HG03103 (cell line): Measurements from ENCODE around the gene CPPED1.

Experiments used
- ATAC-seq: cut with Tn5 transposase; IDR thresholded peaks from one replicate; pipeline ENCODE4 v1.9.1; 2021; ENCODE audit warnings: low read depth; ENCODE audit not compliant: unreplicated experiment

The CPPED1 gene

DNA sequence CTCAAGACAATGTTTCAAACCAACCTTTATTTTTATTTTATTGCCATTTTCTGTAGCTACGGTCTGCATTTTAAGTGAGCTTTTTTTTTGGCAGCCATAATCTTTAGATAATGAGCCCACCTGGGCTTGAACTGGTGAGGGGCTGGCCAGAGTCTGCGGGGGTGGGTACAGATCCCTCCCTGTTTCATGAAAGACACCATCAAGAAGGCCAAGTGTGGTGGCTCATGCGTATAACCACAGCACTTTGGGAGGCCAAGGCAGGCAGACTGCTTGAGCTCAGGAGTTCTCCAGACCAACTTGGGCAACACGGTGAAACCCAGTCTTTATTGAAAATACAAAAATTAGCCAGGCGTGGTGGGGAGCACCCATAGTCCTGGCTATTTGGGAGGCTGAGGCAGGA is 113.7 kb downstream of the CPPED1 start:
- ATAC-seq = no peak

DNA sequence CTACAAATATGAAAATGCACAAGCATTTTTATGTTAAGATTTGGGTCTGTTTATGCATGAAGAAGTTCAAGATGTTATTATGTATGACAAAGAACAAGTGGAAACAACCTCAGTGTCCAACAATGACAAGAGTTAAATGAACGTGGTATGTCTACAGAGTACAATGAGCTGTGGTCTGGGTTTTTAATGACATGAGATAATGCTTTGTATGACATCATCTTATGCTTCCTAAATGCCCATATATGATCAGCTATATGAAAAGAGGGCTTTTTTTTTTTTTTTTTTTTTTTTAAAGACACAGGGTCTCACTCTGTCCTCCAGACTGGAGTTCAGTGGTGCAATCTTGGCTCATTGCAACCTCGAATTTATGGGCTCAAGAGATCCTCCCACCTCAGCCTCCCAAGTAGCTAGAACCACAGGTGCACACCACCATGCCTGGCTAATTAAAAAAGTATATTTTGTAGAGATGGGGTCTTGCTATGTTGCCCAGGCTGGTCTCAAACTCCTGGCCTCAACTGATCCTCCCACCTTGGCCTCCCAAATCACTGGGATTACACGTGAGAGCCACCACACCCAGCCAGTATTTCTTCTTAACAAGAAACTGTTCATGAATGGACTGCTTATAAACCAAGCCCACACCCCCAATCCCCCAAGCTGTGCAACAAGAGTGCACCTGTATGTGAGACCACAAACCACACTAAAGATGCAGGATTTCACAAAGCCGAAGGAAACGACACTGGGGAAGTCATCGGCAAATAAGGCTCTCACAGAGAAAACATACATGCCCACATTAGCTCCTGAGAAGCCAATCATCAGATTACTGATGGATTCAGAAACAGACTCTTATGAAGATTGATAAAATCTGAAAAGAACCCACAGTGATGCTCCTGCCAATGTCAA is 114.5 kb downstream of the CPPED1 start:
- ATAC-seq = no peak

DNA sequence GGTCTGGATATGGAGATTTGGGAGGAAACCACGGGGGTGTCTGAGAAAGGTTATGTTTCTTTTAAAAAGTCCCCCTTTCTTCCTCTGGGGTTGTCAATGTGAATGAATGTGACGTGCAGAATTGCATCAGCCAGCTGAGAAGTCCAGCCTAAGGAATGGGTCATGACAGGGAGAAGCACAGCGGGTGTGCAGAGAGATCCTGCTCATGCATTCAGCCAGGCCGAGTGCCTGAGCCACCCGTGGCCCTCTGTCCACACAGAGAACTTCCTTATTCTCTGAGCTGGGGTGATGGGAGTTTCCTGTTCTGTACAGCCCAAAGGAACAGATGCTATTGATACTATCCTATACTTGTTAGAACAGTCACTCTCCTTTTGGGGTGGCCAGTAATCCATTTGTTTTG is 117.9 kb downstream of the CPPED1 start:
- no peak for ATAC-seq

DNA sequence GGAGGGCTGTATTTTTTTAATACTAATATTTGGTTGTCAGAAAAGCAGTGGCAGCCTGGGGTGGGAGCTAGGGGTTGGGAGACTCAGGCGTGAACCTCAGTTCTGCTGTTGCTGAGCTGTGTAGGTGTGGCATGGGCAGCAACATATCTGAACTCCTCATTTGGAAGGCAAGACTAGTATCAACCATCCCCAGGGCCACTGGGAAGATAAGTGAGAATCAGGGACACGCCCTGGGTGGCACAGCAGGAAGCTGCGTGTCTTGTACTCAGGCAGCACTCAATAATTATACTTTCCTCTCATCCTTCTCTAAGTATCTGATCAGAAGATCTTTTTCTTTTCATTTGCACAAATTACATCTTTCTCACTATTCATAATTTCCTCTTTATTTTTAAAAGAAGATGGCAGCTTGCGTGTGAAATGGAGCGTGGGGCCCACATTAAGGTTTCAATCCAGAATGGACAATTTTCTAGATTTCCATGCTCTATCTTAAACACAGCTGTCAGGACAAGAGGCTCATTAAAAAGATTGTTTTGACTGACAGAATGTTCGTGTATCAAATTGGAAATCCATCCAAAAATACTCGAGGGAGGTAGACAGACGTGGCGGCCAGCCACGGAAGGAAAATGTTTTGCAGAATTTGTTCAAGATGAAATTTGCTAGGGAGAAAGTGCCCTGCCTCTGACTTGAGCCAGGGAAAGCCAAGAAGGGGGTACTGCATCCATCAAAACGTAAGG is 121.1 kb downstream of the CPPED1 start:
- no peak for ATAC-seq

DNA sequence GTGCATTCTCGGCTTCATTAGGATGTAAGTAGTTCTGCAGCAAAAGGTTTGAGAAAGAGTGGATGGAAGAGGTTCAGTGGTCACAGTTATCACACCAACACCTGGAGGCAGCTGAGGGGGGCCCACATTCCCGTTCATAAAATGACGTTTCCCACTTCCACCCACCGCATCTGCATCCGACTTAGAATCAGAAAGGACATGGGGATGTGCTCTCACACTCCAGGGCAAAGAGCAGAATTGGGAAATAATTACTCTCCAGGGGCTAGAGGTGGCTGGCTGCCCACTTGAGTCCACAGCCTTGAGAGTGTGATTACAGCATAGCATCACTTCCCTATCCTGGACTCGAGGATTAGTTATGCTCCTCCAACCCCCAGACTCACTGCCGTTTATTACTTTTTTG is 122.0 kb downstream of the CPPED1 start:
- no peak for ATAC-seq

DNA sequence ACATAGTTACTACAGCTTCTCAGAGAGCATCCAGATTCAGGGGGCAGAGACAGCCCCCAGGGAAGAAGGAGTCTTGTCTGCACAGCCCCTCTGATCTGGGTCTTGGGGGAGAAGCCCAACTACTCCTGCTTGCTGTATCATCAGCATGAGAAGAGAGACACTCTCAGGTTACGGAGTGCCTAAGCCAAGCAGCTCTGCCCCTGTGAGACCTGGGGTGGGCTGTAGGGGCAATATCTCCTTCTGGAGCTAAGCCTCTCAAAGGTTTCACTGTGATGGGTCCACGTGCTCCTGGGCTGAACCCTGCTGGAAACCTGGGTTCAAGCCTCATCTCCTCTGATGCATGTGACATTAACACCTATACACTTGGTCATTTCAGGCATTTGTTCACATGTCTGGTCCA is 123.2 kb downstream of the CPPED1 start:
- no peak for ATAC-seq

DNA sequence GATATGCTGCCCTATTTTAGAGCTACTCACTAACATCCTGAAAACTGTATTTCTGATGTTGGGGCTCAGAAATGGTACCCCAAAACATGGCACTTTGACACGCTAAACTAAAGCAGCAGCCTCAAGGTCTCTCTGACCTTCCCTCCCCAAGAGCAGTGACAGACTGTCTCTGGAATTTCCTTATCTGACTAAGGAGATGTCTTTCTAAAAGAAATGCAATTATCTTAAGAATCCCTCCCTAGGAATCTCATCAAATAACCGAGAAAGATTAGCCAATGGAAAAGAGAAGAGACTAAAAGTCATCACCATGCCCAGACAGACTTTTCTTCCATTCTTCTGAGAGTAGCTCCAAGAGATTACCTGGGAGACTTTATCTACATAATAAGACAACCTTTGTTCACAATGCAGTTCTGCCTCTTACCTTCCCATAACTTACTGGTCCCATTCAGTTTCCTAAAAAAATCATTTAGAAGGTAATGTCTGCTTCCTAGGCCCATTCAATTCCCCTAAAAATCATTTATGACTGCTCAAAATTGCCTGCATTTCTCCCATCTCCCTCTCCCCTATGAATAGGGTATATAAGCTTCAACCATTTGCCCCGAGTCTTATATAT is 123.9 kb downstream of the CPPED1 start:
- ATAC-seq = no peak

DNA sequence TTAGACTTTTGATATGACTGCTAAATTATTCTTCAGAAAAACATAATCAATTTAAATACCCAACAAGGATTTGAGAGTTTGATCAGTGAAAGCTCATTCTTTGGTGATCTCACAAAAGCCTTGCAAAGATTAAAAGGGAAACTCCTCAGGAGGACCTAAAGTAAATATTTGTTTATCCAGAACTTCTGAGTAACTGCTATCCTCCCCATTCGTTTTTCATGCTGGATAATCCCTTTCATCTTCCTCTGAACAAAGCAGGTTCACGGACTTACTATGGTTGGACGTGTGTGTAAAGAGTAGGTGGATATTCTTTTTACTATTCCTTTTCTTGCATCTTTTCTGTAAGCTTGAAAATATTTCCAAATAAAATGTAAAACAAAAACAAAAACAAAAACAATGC is 124.7 kb downstream of the CPPED1 start:
- ATAC-seq = no peak

DNA sequence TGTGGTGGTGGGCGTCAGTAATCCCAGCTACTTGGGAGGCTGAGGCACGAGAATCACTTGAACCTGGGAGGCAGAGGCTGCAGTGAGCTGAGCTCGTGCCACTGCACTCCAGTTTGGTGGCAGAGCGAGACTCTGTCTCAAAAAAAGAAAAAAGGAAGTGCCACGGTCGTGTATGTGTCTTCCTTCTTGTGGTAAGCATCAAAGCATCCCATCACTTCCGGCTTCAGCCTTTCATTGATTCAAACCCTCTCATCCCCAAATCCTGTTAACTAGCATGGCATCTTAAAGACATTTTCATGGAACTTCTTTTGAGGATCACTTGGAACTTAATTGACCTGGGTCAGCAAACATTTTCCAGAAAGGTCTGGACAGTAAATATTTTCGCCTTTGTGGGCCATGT is 126.2 kb downstream of the CPPED1 start:
- ATAC-seq = no peak

DNA sequence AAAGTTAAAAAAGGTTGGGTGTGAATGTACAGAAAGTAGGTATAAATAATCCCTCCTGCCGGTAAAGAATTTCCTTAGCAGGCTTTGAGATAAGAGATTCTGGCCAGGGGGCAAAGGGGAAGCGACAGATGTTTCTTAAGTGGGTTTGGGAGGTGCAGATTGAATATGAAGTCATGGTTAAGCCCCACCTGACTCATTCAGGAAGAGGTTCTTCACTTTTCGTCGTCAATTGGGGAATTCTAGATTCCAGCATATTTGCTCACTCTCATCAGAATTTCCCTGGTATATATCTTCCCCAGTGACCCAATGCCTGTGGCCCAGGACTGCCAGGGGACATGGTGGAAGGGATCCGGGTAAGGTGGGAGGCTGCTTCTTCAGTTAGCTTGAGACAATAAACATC is 127.8 kb downstream of the CPPED1 start:
- no peak for ATAC-seq

DNA sequence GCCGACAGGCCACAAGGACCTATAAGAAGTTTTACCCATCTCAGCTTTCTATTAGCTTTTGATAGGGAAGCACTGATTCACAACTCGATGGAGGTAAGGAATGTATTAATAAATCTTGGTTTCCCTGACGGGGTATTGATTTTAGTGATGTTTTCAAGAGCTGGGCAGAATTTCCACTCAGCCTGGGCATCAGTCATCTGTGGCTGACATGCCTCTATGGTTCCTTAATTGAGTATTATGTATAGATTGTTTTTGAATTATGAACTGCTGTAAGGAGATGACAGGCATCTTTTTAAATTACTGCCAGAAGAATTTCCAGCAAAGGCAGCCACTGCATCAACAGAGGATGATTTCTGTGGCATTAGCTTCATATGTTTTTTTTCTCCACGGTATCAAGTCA is 128.6 kb downstream of the CPPED1 start:
- no peak for ATAC-seq

DNA sequence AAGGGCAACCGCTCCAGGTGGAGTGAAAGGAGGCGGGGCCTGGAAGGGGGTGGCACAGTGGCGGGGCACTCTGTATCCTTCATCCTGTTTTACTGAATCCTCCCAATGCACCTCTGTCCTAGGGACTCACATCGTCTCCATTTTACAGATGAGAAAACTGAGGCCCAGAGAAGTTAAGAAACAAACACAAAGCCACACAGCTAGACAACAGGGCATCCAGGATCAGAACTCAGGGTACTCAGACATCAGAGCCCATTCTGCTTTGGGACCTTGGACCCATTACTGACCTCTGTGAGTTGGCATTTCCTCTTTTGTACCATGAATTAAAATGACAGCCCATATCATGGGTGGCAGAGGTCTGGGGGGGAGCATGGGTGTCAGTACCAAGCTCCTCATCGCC is 129.2 kb downstream of the CPPED1 start:
- no peak for ATAC-seq

DNA sequence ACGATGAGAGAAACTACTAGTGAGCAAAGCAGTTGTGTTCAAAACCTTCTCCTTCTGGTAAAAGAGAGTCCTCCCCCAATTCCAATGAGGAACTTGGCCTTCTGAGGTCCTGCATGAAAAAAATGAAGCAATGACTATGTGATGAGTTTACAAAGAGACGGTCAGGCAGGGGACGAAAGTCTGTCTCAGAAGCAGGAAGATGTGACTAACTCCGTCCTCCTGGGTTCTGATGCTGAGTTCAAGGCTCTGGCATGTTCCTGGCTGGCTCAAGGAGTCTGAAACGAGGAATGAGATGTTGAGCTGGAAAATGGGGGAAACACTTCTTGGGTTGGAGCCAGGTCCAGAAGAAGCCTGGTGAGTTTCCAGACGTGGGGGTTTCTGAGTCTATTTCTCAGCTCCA is 129.6 kb downstream of the CPPED1 start:
- ATAC-seq = no peak

DNA sequence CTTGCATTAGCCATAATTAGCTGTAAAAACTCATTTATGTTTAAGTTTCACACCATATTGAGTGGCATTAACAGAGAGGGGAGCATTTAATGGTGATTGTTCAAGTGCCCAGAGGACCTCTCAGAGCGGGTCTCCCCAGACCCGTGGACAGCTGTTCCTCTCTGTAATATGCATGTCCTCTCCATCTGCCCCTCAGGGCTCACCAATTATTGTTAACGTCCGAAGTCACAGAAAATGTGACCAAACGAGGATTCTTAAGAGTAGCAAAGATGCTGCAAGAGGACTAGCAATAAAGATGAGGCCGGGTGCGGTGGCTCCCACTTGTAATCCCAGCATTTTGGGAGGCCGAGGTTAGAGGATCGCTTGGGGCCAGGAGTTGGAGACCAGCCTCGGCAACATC is 130.2 kb downstream of the CPPED1 start:
- ATAC-seq = no peak

DNA sequence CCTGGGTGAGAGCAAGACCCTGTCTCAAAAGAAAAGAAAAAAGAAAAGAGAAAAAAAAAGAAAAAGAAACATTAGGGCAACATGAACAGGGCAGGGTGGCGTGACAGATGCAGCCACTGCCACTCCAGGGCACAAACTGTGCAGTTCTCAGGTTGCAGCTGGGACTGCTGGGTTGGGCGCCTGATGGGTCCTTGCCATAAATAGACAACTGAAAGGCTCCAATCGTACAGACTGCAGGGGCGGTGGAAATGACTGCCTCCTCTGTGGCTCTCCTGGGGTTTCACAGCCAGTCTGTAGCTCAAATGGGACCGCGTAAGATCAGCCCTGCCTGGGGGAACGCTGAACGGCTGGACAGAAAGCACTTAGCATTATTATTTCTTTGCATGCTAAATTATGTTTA is 130.7 kb downstream of the CPPED1 start:
- no peak for ATAC-seq

DNA sequence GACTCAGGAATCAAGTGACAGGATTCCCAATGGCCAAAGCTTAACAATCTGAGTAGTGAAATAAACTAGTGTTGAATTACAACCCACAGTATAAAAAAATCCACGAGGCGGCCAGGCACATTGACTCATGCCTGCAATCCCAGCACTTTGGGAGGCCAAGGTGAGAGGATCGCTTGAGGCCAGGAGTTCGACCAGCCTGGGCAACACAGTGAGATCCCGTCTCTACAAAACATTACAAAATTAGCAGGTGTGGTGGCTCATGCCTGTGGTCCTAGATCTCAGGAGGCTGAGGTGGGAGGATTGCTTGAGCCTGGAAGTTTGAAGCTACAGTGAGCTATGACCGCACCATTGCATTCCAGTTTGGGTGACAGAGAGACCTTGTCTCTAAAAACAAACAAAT is 133.8 kb downstream of the CPPED1 start:
- ATAC-seq = no peak

DNA sequence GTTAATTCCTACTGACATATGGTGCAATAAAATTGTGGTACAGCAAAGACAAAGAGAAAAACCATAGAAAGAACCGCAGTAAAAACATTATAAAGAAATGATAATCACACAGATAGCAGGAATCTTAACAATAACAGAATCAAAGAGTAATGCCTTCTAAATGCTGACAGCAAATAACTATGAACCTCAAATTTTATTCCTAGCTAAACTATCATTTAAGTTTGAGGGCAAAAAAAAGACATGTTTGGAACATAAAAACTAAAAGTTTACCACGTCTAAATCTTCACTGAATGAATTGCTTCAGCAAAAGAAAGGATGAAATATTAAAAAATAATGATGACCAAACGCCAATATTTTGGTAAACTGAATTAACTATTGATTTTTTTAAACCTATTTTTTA is 135.8 kb downstream of the CPPED1 start:
- no peak for ATAC-seq

DNA sequence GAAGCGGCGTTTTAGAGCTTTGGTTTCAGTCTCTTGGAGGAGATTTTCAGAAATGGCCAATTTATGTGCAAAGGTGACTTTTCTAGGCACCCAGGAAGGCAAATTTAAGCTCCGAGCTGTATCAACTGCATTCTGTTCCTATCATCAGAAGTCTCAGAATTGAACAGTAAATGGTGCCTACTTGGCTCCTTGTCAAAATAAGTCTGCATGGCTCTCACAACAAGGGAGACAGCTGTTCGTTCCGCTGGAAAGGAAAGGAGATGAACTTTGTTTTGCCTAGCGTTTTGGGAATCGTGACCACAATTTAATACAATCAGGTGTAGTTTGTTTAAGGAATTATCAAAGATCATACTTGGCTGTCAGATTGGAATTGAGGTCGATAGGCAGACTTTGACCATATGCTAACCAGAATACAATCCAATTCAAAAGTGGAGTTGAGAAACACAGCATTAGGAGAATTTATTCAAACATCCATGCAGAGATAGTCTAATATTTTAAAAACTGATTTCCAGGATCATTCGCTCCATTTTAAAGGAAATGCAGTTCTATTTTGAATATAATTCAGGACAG is 139.4 kb downstream of the CPPED1 start:
- no peak for ATAC-seq

DNA sequence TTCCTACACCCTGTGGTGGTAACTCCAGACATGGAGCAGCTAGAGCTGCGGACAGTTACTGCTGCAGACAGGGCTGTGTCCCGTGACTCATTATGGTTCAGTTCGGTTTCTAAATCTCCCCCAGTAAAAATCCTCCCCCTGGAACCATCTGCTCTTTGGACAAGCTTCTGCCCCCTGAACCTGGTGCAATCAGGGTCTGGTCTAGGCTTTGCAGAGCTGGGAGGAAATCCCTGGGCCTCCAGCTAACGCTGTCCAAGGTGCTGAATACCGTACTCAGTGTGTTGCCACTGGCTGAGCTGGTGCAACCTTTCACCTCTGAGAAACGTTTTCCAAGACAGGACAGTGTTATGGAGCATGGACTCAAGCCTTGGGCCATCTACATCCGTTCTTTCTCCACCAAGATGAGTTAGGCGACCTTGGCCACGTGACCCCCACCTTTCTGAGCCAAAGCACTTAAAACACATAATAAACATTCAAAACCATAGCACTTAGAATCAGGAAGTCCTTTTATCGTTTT is 142.0 kb downstream of the CPPED1 start:
- no peak for ATAC-seq

DNA sequence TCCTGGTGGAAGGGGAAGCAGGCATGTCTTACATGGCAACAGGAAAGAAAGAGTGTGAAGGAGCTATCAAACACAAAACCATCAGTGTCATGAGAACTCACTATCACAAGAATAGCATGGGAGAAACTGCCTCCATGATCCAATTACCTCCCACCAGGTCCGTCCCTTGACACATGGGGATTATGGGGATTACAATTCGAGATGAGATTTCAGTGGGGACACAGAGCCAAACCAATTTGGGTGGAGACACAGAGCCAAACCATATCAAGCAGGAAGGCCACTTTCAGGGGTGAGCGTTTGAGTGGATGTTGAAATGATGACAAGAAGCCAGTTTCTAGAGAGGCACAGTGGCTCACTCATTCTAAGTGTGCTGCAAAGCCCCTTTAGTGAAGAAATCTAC is 143.8 kb downstream of the CPPED1 start:
- ATAC-seq = no peak

DNA sequence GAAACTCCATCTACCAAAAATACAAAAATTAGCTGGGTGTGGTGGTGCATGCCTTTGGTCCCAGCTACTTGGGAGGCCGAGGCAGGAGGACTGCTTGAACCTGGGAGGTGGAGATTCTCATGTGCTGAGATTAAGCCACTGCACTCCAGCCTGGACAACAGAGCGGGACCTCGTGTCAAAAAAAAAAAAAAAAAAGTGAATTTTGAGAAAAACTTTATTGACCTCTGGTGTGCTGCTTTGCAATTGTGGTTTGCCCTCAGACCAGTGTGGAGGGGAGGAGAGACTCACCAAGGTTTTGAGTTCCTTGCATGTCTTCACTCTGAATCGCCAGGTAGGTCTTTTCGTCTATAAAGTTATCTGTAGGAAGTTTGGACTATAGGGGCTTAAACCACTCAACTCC is 145.2 kb downstream of the CPPED1 start:
- ATAC-seq = no peak
